HG03064 (cell line): ENCODE measurements around the gene RAI2.

Experiments used
- ATAC-seq: cut with Tn5 transposase; IDR thresholded peaks from one replicate; pipeline ENCODE4 v1.9.1; 2021; ENCODE audit warnings: low read depth; ENCODE audit not compliant: unreplicated experiment

Gene RAI2

DNA sequence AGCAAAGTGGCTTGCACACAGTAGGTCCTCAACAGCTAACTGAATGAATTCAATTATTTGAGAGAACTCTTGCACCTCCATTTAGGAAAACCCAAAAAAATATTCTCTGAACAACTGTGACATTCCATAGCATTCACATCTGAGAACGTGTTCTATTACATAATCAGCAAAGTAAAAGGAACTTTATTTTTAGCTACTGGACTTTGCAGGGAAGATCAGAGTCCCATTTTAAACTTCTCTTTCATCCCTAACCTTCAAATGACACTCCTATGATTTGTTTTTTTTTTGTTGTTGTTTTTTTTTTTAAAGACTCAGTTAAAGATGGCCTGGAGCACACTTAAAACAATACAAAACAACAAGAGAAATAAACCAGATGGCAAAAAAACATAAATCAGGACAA, 30.9 kb downstream of the RAI2 start:
- ATAC-seq: no peak

DNA sequence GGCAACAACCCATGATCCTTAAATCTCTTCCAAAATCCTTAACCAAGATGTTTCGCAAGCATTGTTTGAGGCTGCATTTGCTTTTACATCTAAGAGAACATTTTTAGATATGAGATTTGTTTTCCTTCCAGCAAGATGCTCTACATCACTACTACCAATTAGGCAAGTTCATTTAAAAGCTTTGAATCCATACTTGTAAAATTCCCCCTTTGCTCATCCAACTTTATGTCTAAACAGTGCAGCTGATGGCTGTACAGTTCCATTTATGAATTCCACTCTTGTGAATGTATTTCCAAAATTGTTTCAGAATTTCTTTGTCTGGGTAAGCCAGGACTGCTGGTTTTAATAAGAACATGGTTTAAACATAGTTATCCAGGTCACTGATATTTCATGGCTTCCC, 31.5 kb downstream of the RAI2 start:
- no peak for ATAC-seq

DNA sequence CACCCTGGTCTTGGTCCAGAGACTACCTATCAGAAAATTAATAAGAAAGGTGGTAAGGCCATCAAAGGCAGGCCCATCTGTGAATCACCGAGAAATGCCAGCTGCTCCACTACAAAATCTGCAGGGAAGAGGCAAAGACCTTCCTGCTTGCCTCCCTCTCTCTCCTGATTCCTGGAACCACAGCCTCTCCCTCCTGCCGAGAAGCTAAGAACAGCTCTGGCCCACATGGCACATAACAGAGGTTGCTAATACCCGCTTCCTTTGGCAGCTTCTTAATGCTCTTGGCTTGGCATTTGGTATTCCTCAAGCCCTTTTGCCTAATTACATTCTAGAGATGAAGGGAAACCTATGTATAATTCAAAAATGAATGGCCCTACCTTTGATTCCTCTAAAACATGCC, 32.9 kb downstream of the RAI2 start:
- ATAC-seq: no peak

DNA sequence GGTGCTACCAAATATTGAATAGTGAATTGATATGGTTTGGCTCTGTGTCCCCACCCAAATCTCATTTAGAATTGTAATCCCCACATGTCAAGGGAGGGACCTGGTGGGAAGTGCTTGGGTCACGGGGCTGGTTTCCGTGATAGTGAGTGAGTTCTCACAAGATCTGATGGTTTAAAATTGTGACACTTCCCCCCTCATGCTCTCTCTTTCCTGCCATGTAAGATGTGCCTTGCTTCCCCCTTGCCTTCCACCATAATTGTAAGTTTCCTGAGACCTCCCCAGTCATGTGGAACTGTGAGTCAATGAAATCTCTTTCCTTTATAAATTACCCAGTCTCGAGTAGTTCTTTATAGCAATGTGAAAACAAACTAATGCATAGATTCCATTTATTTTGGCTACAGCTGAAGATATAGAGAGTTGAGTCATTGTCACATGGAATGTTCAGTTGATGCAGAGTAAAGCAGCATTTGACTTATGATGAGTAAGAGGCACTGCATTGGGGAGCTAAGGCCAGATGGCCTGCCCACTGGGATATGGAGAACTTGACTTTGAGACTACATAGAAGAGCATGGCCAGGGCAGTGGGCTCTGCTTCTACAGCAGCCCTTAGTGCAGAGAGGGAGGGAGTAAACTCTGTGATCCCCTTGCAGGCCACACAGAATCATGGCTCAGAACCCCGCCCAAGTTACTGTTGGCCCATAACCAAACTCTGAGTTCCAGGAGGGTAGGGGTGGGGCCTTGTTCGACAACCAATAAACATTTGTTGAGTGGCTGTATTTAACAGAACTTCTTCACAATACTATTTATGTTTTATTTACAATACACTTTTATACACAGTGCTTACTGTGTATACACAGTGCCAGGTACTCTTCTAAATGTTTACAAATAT, 34.2 kb downstream of the RAI2 start:
- ATAC-seq: no peak

DNA sequence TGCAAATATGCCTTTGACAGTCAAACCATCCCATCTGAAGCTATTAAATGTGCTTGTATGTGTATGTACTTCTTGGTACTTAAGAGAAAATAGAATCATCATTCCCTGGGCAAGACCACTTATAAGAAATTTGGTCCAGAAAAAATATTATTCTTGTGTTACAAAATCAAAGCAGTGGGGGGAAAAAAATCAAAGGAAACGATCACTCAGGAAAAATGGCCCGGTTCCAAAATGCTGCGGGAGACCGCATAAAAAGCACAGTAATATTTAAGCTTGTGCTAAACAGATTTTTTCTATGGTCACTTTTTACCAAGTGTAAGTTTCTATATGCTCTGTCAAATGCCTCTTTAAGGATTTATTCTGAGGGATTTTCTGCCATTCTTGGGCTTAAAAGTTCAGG, 36.1 kb downstream of the RAI2 start:
- no peak for ATAC-seq

DNA sequence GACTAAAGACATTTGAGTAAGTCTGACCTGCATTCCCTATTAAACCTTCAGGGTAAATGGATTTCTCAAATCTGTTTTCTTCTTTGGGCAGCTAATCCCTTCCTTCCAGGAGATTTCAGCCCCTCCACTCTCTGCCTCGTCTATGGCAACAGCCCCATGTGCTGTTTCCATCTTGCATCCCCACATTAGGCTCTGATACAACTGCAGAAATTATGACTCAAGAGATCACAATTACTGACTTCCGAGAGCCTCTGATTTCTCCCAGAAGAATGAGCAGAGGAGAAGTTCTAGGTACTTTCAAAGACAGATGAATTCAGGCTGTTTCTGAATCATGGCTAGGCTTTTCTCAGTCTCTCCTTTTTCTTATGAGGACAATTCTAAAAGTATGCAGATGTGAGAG, 38.7 kb downstream of the RAI2 start:
- ATAC-seq: no peak

DNA sequence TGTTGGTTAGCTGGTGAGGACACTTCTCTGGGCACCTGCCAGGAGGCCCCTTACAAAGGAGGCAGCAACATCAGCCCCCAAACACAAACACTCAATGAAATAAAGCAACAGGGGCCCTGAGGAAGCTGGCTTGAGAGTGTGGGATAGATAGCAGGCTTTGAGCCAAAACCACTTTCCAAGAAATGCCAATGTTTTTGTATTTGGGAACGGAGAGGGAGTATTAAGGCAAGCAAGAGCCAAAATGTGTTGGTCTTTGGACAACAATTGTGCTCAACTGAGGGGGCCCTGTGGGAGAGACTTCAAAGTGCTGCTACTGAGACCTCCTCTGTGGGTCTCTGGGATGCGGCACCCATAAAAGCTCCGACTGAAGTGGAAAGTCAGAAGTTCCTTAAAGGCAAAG, 41.0 kb downstream of the RAI2 start:
- ATAC-seq: no peak

DNA sequence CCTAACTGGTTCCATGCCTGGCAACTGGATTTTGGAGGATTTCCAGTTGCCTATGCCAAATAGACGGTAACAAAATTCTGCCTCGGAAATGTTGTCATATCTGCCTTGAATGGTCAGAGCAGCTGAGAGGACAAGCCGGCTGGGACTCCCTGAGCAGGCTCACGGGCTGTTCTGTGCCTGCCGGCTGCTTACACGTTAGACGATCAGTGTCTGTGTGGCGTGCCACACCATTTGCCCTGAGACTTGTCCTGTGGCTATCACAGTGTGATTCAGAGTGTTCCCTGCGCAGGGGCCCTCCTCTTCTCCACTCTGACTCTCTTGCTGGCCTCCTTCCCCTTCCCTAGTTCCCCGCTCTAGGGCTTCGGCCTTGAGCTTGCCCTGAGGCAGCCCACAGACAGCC, 42.4 kb downstream of the RAI2 start:
- no peak for ATAC-seq

DNA sequence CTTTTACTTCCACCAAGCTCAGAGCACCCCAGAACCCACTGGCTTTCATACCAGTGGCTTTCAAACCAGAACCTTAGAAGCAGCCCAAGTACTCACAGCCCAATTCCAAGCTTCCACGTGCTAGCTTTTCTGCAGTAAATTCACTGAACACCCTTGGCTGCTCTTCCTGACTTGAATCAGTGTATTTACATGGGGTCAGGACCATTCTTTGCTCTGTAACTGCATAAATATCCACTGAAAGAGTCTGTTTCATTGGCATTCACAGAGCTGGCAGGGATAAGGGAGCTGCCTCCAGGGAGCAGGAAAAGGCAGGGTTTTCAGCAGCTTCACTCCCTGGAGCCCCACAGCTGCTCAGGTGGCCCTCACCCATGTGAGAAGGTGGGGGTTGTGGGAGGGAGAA, 43.8 kb downstream of the RAI2 start:
- ATAC-seq: no peak

DNA sequence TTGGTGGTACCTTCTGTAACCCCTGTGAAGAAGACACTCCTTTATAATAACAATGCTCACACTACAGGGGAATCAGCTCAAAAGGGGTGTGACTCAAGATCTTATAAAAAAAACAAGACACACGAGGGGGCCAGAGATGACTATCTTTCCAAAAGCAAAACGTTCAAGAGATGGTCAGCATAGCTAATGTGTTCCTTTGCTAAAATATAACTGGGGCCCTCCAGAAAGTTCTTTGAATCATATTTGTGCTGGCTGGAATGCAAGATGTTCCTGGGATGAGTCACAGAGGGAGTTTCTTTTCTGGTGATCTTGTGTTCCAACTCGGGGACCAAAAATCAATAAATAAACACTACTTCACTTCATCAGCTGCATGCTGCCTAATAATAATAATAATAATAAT, 46.5 kb downstream of the RAI2 start:
- ATAC-seq: no peak

DNA sequence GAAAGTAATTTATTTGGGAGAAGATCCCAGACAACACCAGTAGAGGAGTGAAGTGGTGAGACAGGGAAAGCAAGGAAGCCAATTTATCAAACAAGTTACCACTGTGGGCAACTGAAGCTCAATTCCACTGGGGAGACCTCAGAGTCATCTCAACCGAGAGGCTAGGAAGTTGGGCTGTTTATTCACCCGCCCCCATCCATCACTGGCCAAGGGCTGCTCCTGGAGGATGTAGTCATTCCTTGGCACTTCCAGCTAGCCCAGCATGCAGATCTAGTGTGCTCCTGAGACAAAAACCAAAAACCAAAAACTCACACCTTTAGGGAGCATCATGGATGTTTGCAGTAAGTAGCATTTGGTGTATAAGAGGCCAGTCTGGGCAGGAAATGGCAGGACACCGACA, 47.0 kb downstream of the RAI2 start:
- no peak for ATAC-seq

DNA sequence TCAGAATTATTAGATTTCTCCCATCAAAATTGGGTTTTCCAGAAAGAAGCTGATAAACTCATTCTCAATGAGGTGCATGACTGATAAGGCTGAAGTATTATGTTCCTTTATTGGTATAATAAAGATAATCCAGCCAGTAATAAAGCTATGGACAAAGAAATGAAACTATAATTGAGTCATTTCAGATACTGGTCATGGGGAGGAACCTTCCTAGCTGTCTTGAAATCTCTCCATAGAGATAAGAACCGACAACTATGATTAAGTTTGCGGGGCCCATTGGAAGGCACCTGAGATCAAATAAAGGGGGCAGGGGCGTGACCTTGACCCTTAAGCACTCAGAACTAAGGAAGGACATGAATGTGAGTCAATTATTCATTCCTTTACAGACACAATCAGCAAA, 47.8 kb downstream of the RAI2 start:
- no peak for ATAC-seq

DNA sequence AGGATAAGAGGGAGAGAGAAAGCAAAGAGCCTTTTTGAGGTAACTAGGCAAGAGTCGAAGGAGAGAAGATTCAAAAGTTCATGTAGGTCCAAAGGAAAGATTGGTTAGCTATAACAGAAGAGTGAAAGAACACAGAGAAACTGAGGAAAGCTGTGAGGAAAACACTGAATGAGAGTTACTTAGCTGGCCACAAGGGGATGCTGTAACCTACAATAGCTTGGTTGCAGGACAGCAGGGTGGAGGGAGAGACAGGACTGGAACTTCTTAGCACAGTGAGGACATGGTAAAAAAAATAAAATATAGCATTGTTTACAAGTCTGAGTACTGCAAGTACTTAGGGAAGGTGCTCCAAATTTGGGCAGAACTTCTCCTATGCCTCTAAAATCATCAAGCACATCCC, 48.3 kb downstream of the RAI2 start:
- ATAC-seq: no peak

DNA sequence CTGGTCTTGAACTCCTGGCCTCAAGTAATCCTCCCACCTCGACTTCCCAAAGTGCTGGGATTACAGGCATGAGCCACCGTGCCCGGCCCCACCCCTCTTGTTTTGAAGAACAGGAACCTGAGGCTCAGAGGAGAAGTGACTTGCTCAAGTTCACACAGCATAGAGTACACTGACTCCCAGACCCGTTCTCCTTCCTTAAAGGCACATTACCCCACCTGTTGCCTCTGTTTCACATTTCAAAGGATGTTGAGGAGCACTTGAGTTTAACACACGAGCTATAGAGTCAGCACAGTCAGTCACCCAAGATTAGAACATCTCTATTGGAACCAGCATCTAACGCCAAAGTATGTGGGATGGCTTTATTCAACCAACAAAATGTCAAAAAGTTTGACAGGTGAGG, 51.1 kb downstream of the RAI2 start:
- ATAC-seq: no peak

DNA sequence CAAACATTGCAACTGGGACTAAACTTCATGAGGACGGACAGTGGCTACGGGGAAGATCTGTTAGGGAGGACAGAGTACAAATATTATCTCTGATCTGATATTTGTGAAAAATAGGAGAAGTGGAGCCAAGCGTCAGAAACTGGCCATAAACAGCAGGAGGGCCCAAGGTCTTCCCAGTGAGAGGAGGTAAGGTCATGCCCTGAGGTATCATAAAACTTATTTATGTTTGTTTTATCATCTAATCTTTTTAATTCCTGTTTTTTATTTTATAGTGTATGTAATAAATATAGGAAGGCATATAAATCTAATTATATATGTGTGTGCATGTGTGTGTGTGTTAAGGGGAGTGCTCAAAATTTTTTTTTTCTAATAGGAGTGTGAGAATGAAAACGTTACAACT, 51.8 kb downstream of the RAI2 start:
- no peak for ATAC-seq

DNA sequence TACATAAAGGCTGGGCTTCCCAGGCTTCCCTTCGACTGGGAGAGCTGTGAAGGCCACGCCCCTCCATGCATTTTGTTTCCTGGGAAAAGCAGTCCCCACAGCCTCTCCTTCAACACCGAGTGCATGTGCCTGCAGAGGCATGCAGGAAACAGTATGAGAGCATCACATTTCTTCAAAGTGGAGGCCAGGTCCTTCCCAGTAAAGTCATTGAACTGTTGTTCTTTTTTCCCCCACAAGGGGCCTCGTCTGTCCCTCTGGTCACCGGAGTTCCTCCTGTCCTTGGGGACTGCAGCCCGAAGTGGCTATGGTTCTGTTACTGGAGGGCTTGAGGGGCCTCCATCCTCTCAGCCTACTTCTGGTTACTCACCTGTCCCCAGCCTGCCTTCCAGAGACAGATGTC, 56.0 kb downstream of the RAI2 start:
- ATAC-seq: no peak

DNA sequence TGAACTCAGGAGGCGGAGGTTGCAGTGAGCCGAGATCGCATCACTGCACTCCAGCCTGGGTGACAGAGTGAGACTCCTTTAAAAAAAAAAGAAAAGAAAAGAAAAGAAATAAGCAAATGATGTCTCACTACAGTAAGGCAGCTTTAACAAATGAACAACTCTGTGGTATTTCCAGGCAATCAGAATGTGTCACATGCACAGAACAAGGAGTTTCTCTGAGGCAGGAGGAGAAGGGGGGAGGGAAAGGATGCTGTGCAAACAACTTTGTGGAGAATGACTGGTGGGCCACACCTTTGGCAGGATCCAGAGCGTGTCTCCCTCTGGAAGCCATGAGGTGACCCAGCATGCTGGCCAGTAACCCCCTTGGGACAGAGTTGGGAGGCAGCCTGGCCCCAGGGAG, 57.6 kb downstream of the RAI2 start:
- ATAC-seq: no peak

DNA sequence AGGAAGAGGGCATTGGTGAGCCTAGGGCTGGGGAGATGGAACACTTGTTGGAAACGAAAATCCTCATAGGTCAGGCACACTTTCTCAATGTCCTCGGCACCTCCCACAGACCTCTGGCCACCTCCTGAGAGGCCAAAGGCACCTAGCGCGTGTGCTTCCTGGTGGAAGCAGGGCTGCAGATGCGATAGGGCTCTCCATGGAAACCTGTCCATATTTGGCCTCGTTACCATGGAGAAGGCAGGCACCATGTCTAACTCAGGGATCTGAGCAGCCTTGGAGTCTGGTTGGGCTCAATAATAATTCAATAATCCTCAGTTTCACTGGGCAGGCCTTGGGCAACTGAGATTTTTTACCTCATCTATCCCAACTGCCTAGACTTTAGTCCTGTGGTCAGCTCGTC, 58.3 kb downstream of the RAI2 start:
- no peak for ATAC-seq

DNA sequence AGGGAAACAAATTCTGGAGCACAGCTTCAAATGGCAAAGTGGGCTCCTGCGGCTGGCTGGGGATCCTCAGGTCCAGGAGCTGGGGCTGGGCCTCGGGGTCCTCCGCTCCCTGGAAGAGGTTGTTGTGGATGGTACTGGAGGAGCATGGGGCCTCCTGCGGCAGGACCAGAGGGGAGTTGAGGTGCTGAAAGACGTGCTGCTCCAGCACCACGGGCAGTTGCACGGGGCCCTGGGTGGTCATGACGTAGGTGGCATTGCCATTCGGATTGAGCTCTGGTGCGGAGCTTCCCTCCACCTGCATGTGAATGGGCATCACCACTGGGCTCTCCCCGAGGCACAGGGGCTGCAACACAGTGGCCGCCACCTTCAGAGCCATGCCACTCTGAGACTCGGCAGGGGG, 59.7 kb downstream of the RAI2 start:
- no peak for ATAC-seq

DNA sequence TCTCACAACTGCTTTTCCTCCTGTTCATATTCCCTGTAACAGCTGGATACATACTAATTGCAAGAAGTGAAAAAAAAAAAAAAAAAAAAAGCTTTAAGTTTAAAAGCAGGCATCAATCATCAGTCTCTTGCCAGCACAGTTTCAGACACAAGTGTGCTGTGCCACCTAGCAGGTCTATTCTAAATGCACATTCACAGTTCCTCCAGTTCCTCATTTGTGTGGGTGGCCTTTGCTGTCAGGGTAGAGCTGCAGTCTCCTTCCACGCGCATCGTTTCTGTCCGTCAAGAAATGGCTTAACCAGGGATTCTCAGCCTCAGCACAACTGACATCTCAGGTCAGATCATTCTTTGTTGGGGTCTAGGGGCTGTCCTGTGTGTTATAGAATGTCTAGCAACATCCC, 62.2 kb downstream of the RAI2 start:
- ATAC-seq: no peak

DNA sequence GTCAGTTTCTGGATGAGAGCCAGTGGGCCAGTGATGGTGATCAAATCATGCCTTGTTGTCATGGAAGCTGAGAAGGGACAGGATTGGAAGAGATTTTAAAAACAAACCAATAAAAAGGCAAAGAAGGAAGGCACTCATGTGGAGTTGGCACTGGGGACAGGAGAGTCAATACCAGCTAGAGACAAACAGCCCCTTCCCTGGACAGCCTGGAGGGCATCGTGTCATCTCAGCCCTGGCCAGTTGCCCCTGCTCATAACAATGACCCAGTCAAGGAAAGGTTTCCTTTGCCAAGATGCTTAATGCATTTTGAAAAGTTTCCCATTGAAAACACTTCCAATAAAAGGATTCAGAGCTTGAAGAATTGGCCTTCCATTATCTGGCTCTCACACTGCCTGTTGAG, 68.3 kb downstream of the RAI2 start:
- no peak for ATAC-seq

DNA sequence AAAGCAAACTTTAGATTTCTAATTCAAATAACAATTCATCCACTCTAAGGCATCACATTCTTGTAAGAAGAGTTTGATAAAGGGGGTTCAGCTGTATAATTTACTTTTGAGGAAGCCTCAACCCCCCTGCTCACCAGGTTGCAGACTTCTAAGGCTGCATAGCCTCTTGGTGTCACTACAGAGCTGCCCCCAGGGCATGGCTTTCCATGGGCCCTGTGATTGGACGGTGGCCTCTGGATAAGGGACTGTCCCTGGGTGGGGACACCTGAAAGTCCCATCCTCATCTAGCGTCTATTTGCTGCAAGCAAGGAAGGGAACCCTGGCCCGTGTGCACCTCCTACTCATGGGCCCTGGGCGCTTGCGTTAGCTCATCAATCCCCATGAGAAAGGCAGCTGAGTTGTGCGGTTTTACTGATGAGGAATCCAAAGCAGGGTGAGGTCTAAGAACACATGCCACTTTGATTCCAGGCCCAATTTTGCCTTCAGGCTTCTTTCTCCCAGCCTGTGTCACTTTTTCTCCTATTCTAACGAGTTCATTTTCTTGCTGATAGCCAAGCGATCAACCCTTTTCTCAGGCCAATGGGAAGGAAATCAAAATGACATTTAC, 72.0 kb downstream of the RAI2 start:
- ATAC-seq: no peak
